Type B pancreatic cell (in vitro differentiated cells): ENCODE measurements around the gene EFNB2. TPM values are rescaled to one million over a fixed set of nuclear protein-coding genes. Genes with fewer than 3 reads are reported as not detected.

ENCODE experiments used
- DNase-seq: peaks from one replicate; pipeline ENCODE4 v3.0.0; 2021; ENCODE audit warnings: mixed read lengths; ENCODE audit not compliant: unreplicated experiment; ENCODE audit errors: extremely low spot score
- H3K27ac Mint-ChIP-seq: 2 replicates; pipeline ENCODE4 v1.8.0; 2021; ENCODE audit warnings: mild to moderate bottlenecking, mixed read lengths
- H3K27me3 Mint-ChIP-seq: 2 replicates; pipeline ENCODE4 v1.8.0; 2021; ENCODE audit warnings: mixed read lengths
- H3K36me3 Mint-ChIP-seq: 2 replicates; pipeline ENCODE4 v1.8.0; 2021; ENCODE audit warnings: mixed read lengths
- H3K4me1 Mint-ChIP-seq: one replicate; pipeline ENCODE4 v1.8.0; 2021; ENCODE audit warnings: mixed read lengths; ENCODE audit not compliant: unreplicated experiment
- H3K4me3 Mint-ChIP-seq: 2 replicates; pipeline ENCODE4 v1.8.0; 2021; ENCODE audit warnings: mild to moderate bottlenecking, mixed read lengths
- H3K9me3 Mint-ChIP-seq: 2 replicates; pipeline ENCODE4 v1.8.0; 2021; ENCODE audit warnings: mixed read lengths
- CTCF ChIP-seq: fragments of 200-600 bp; sonication (generic); conservative IDR thresholded peaks from 2 replicates; pipeline ENCODE4 v1.5.0; 2021; ENCODE audit warnings: antibody characterized with exemption, mild to moderate bottlenecking
- total RNA-seq: library from RNA; stranded (reverse); gene quantifications from 2 replicates; pipeline ENCODE4 v1.2.1, GENCODE V29; 2021; ENCODE audit warnings: low replicate concordance

EFNB2 gene
- total RNA-seq, 1 donor from 2014 or later, result 67.1 TPM

- H3K4me3 Mint-ChIP-seq, result peak overlapping the region; percentile 46
- H3K27me3 Mint-ChIP-seq, result no peaks in the 10 kb centered on the region
- H3K36me3 Mint-ChIP-seq, result peaks cover 9% of the 10 kb centered on the region
- TF ChIP-seq CTCF, result no peak
- H3K9me3 Mint-ChIP-seq, result no peaks in the 10 kb centered on the region
- DNase-seq, result no peak
- H3K27ac Mint-ChIP-seq, result peak overlapping the region; percentile 65
- H3K4me1 Mint-ChIP-seq, result peaks cover 84% of the 10 kb centered on the region
Measured at GRCh38 chr13:106527445-106527801, 8.0 kb downstream of the EFNB2 start.

- Mint-ChIP-seq H3K4me3 (peak overlapping the region; percentile 34), H3K36me3 (peaks cover 9% of the 10 kb centered on the region), H3K4me1 (peaks cover 89% of the 10 kb centered on the region), H3K27ac (peak overlapping the region; percentile 85), H3K27me3 (no peaks in the 10 kb centered on the region), H3K9me3 (no peaks in the 10 kb centered on the region)
- DNase-seq, result no peak
- no peak for TF ChIP-seq CTCF
Measured at GRCh38 chr13:106526738-106527444, 8.6 kb downstream of the EFNB2 start.

- Mint-ChIP-seq H3K4me1 (peaks cover 94% of the 10 kb centered on the region), H3K27ac (peak overlapping the region; percentile 85), H3K36me3 (peaks cover 9% of the 10 kb centered on the region), H3K4me3 (peak overlapping the region; percentile 34), H3K9me3 (no peaks in the 10 kb centered on the region), H3K27me3 (no peaks in the 10 kb centered on the region)
- TF ChIP-seq CTCF, result no peak
- no peak for DNase-seq
Measured at GRCh38 chr13:106525865-106526264, 9.6 kb downstream of the EFNB2 start.

GRCh38 chr13:106524108-106524507, 11.4 kb downstream of the EFNB2 start:
- Mint-ChIP-seq H3K4me3 (no peak overlapping the region), H3K9me3 (no peaks in the 10 kb centered on the region), H3K27me3 (no peaks in the 10 kb centered on the region), H3K4me1 (peaks cover 90% of the 10 kb centered on the region), H3K27ac (peak overlapping the region; percentile 5), H3K36me3 (peaks cover 4% of the 10 kb centered on the region)
- TF ChIP-seq CTCF, result no peak
- DNase-seq, result no peak

GRCh38 chr13:106523576-106523975, 11.9 kb downstream of the EFNB2 start:
- peak overlapping the region; percentile 82 for H3K27ac Mint-ChIP-seq
- peaks cover 90% of the 10 kb centered on the region for H3K4me1 Mint-ChIP-seq
- H3K36me3 Mint-ChIP-seq, result peaks cover 9% of the 10 kb centered on the region

More at GRCh38 chr13:106523576-106523975, 11.9 kb downstream of the EFNB2 start:
- Mint-ChIP-seq H3K27me3 (no peaks in the 10 kb centered on the region), H3K9me3 (no peaks in the 10 kb centered on the region), H3K4me3 (peak overlapping the region; percentile 62)
- DNase-seq, result no peak
- TF ChIP-seq CTCF, result no peak
